Endodermal cell (in vitro differentiated cells): ENCODE results near the gene PPAN. TPM values are rescaled to one million over a fixed set of nuclear protein-coding genes. Genes with fewer than 3 reads are reported as not detected.

Experiments used
- DNase-seq: peaks from one replicate; pipeline ENCODE4 v3.0.0-alpha.2; 2017
- H3K27ac ChIP-seq: 2 replicates; pipeline ENCODE4 v1.5.1; 2013; ENCODE audit warnings: mild to moderate bottlenecking, low read depth, low read length, moderate library complexity
- H3K27me3 ChIP-seq: 2 replicates; pipeline ENCODE4 v1.6.1; 2013; ENCODE audit warnings: mild to moderate bottlenecking, low read length, moderate library complexity; ENCODE audit not compliant: insufficient read depth, control insufficient read depth, poor library complexity, severe bottlenecking
- H3K36me3 ChIP-seq: 2 replicates; pipeline ENCODE4 v1.7.0; 2013; ENCODE audit warnings: mild to moderate bottlenecking, low read length, moderate library complexity; ENCODE audit not compliant: control insufficient read depth, insufficient read depth
- H3K4me1 ChIP-seq: one replicate; pipeline ENCODE4 v1.7.0; 2013; ENCODE audit warnings: low read length; ENCODE audit not compliant: control insufficient read depth, insufficient read depth
- H3K4me3 ChIP-seq: 2 replicates; pipeline ENCODE4 v1.5.1; 2013; ENCODE audit warnings: mild to moderate bottlenecking, low read length, moderate library complexity
- H3K9ac ChIP-seq: 2 replicates; pipeline ENCODE4 v1.6.1; 2013; ENCODE audit warnings: mild to moderate bottlenecking, low read length, moderate library complexity; ENCODE audit not compliant: poor library complexity, severe bottlenecking; ENCODE audit errors: extremely low read depth
- H3K9me3 ChIP-seq: 2 replicates; pipeline ENCODE4 v1.6.1; 2013; ENCODE audit warnings: mild to moderate bottlenecking, low read length, moderate library complexity; ENCODE audit not compliant: control insufficient read depth
- H3K27ac Mint-ChIP-seq: 2 replicates; pipeline ENCODE4 v1.8.0; 2020; ENCODE audit warnings: mixed read lengths
- H3K27me3 Mint-ChIP-seq: 2 replicates; pipeline ENCODE4 v1.8.0; 2021; ENCODE audit warnings: mild to moderate bottlenecking, mixed read lengths; ENCODE audit not compliant: insufficient read depth
- H3K36me3 Mint-ChIP-seq: 2 replicates; pipeline ENCODE4 v1.8.0; 2020; ENCODE audit warnings: low read depth, mixed read lengths
- H3K4me1 Mint-ChIP-seq: 2 replicates; pipeline ENCODE4 v1.8.0; 2020; ENCODE audit warnings: mixed read lengths
- H3K4me3 Mint-ChIP-seq: 2 replicates; pipeline ENCODE4 v1.8.0; 2020; ENCODE audit warnings: mild to moderate bottlenecking, moderate library complexity, mixed read lengths
- H3K9me3 Mint-ChIP-seq: 2 replicates; pipeline ENCODE4 v1.8.0; 2020; ENCODE audit warnings: mild to moderate bottlenecking, mixed read lengths
- CTCF ChIP-seq: fragments of 200-600 bp; sonication (generic); conservative IDR thresholded peaks from 2 replicates; pipeline ENCODE4 v1.5.0; 2021; ENCODE audit warnings: antibody characterized with exemption, mild to moderate bottlenecking
- WGBS, 2 experiments: methylation state at CpG; one replicate each; pipeline versions ENCODE4 v1.1.5 to v1.1.7; 2013; ENCODE audit warnings: missing lambda C conversion rate in 2 of 2, mixed read lengths in 1 of 2; ENCODE audit not compliant: insufficient coverage in 1 of 2, insufficient read length in 1 of 2; 5-methylcytosine and 5-hydroxymethylcytosine counted together
- total RNA-seq, 2 donors: library from RNA; stranded (reverse); fragmentation: NEBNext Ultra II Directional in 1 of 2; extraction: Animal tissue kit (Norgen Biotek cat#: 25700) in 1 of 2; gene quantifications; 2 replicates in 1 of 2; 3 replicates in 1 of 2; pipeline ENCODE4 v1.2.1, GENCODE V29; 2021

Gene PPAN
- total RNA-seq, 2 donors from 2014 or later, result 40.3 to 54.0 TPM

GRCh38 chr19:10124429-10124828 lies 18.3 kb downstream of the PPAN start:
- Mint-ChIP-seq H3K27ac (no peak overlapping the region), H3K36me3 (peaks cover 14% of the 10 kb centered on the region), H3K9me3 (peaks cover 4% of the 10 kb centered on the region), H3K27me3 (no peaks in the 10 kb centered on the region), H3K4me1 (no peaks in the 10 kb centered on the region), H3K4me3 (no peak overlapping the region)
- Histone ChIP-seq H3K9ac (no peak overlapping the region), H3K36me3 (peaks cover 11% of the 10 kb centered on the region), H3K27me3 (no peaks in the 10 kb centered on the region), H3K27ac (no peak overlapping the region), H3K4me1 (no peaks in the 10 kb centered on the region), H3K4me3 (no peak overlapping the region), H3K9me3 (no peaks in the 10 kb centered on the region)
- TF ChIP-seq CTCF, result no peak
- no peak for DNase-seq
- WGBS, 2 experiments, result 85 to 88% methylated on average over 5 to 7 of the region's 7 CpGs

GRCh38 chr19:10126213-10126639 lies 20.1 kb downstream of the PPAN start:
- no peaks in the 10 kb centered on the region for H3K4me1 Mint-ChIP-seq
- no peak for DNase-seq
- H3K9ac ChIP-seq, result no peak overlapping the region
- H3K36me3 ChIP-seq, result peaks cover 15% of the 10 kb centered on the region
- H3K27me3 Mint-ChIP-seq, result no peaks in the 10 kb centered on the region
- 89 to 100% methylated on average over 1 to 3 of the region's 4 CpGs for WGBS, 2 experiments
- H3K9me3 ChIP-seq, result no peaks in the 10 kb centered on the region
- no peak overlapping the region for H3K4me3 ChIP-seq
- peaks cover 18% of the 10 kb centered on the region for H3K36me3 Mint-ChIP-seq
- no peak overlapping the region for H3K27ac ChIP-seq
- no peaks in the 10 kb centered on the region for H3K4me1 ChIP-seq
- TF ChIP-seq CTCF, result no peak
- H3K27ac Mint-ChIP-seq, result no peak overlapping the region
- peaks cover 4% of the 10 kb centered on the region for H3K9me3 Mint-ChIP-seq
- H3K4me3 Mint-ChIP-seq, result no peak overlapping the region
- no peaks in the 10 kb centered on the region for H3K27me3 ChIP-seq

- no peaks in the 10 kb centered on the region for H3K27me3 Mint-ChIP-seq
- peaks cover 48% of the 10 kb centered on the region for H3K36me3 ChIP-seq
- no peaks in the 10 kb centered on the region for H3K4me1 Mint-ChIP-seq
- no peaks in the 10 kb centered on the region for H3K9me3 ChIP-seq
- peaks cover 28% of the 10 kb centered on the region for H3K36me3 Mint-ChIP-seq
- 92 to 99% methylated on average over 6 to 7 of the region's 7 CpGs for WGBS, 2 experiments
- no peak for DNase-seq
- H3K27ac ChIP-seq, result no peak overlapping the region
- H3K27me3 ChIP-seq, result no peaks in the 10 kb centered on the region
- no peak overlapping the region for H3K27ac Mint-ChIP-seq
- TF ChIP-seq CTCF, result no peak
- no peak overlapping the region for H3K4me3 Mint-ChIP-seq
- H3K4me1 ChIP-seq, result no peaks in the 10 kb centered on the region
- no peaks in the 10 kb centered on the region for H3K9me3 Mint-ChIP-seq
- no peak overlapping the region for H3K9ac ChIP-seq
- no peak overlapping the region for H3K4me3 ChIP-seq
Measured at GRCh38 chr19:10132905-10133304, 26.7 kb downstream of the PPAN start.
